GM23248 (cell line): ENCODE data around the gene NAGPA. TPM values are rescaled to one million over a fixed set of nuclear protein-coding genes. Genes with fewer than 3 reads are reported as not detected.

Source experiments
- DNase-seq: peaks from one replicate; pipeline ENCODE4 v3.0.0-alpha.2; 2015
- H2AFZ ChIP-seq: fragments of 200-600 bp; sonication (generic); 2 replicates; pipeline ENCODE4 v1.6.1; 2016; ENCODE audit warnings: antibody characterized with exemption
- H3F3A ChIP-seq: fragments of 200-600 bp; sonication (generic); 2 replicates; pipeline ENCODE4 v1.6.1; 2016; ENCODE audit warnings: mild to moderate bottlenecking, antibody characterized with exemption, mixed run types; ENCODE audit not compliant: insufficient read depth
- H3K27ac ChIP-seq: fragments of 200-600 bp; sonication (generic); 2 replicates; pipeline ENCODE4 v1.5.1; 2016; ENCODE audit warnings: mild to moderate bottlenecking
- H3K27me3 ChIP-seq: fragments of 200-600 bp; sonication (generic); replicated peaks from 2 replicates; pipeline ENCODE4 v1.6.1; 2016; ENCODE audit warnings: mild to moderate bottlenecking; ENCODE audit not compliant: insufficient read depth
- H3K36me3 ChIP-seq: fragments of 200-600 bp; sonication (generic); 2 replicates; pipeline ENCODE4 v1.6.1; 2016; ENCODE audit warnings: low read depth, mild to moderate bottlenecking
- H3K4me1 ChIP-seq: fragments of 200-600 bp; sonication (generic); 2 replicates; pipeline ENCODE4 v1.6.1; 2016; ENCODE audit warnings: mild to moderate bottlenecking; ENCODE audit not compliant: insufficient read depth
- H3K4me2 ChIP-seq: fragments of 200-600 bp; sonication (generic); one replicate; pipeline ENCODE4 v1.6.1; 2016; ENCODE audit warnings: mild to moderate bottlenecking; ENCODE audit not compliant: unreplicated experiment
- H3K4me3 ChIP-seq: fragments of 200-600 bp; sonication (generic); 2 replicates; pipeline ENCODE4 v1.5.1; 2016; ENCODE audit warnings: mild to moderate bottlenecking
- H3K79me2 ChIP-seq: fragments of 200-600 bp; sonication (generic); 2 replicates; pipeline ENCODE4 v1.6.1; 2016; ENCODE audit warnings: mild to moderate bottlenecking; ENCODE audit not compliant: insufficient read depth
- H3K9ac ChIP-seq: fragments of 200-600 bp; sonication (generic); 2 replicates; pipeline ENCODE4 v1.6.1; 2016; ENCODE audit warnings: mild to moderate bottlenecking
- H3K9me2 ChIP-seq: fragments of 200-600 bp; sonication (generic); 2 replicates; pipeline ENCODE4 v1.6.1; 2016; ENCODE audit warnings: mixed run types, mild to moderate bottlenecking, moderate library complexity; ENCODE audit not compliant: insufficient read depth
- H3K9me3 ChIP-seq: fragments of 200-600 bp; sonication (generic); one replicate; pipeline ENCODE4 v1.6.1; 2017; ENCODE audit warnings: low read depth
- H4K20me1 ChIP-seq: fragments of 200-600 bp; sonication (generic); 2 replicates; pipeline ENCODE4 v1.6.0; 2016; ENCODE audit not compliant: insufficient read depth
- EZH2 ChIP-seq: fragments of 200-600 bp; sonication (generic); IDR thresholded peaks from 2 replicates; pipeline ENCODE4 v1.6.1; 2018; ENCODE audit warnings: antibody characterized with exemption, mild to moderate bottlenecking; ENCODE audit not compliant: insufficient read depth, poor library complexity, severe bottlenecking
- EZH2phosphoT487 ChIP-seq: fragments of 200-600 bp; sonication (generic); IDR thresholded peaks from 2 replicates; pipeline ENCODE4 v1.6.1; 2018; ENCODE audit warnings: antibody characterized with exemption, moderate library complexity, mild to moderate bottlenecking, low read depth; ENCODE audit not compliant: insufficient read depth
- WGBS, 2 experiments: methylation state at CpG; one replicate each; pipeline ENCODE4 v1.1.6; 2015 to 2017; ENCODE audit warnings: low lambda C conversion rate in 2 of 2, low coverage in 1 of 2; ENCODE audit errors: missing lambda C conversion rate in 2 of 2; 5-methylcytosine and 5-hydroxymethylcytosine counted together
- in situ Hi-C: fragments of 300-500 bp; cut with MboI; formaldehyde crosslinking; loops from 2 replicates; pipeline ENCODE4 v1.15.0; 2020
- polyA plus RNA-seq: library from polyadenylated mRNA; unstranded; fragments of >200 nt; fragmentation: Nextera tagmentation; extraction: Ambion mirVana; gene quantifications from 2 replicates; pipeline ENCODE4 v1.2.1, GENCODE V29; 2016
- total RNA-seq: library from RNA; depleted of rRNA; stranded (reverse); fragments of >200 nt; shearing (Covaris generic); gene quantifications from 2 replicates; pipeline ENCODE4 v1.2.3, GENCODE V29; 2014

Gene NAGPA
- total and polyA plus RNA-seq, 2 experiments from 2014 or later = 16.3 to 61.0 TPM

DNA sequence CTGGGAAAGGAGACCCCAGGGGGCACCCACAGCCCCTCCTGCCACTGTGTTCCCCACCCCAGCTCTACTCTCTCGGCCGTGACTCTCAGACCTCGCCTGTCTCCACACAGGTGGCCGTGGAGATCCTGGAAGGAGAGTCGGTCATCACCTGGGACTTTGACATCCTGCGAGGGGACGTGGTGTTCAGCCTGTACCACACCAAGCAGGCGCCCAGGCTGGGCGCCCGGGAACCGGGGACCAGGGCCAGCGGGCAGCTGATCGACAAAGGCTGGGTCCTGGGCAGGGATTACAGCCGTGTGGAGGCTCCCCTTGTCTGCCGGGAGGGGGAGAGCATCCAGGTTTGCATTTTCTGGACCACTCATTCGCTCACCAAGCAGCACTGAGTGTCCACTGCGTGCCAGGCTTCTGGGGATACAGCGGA, 25.4 kb downstream of the NAGPA start:
- H3K4me1 ChIP-seq = no peaks in the 10 kb centered on the region
- no peak for DNase-seq
- TF ChIP-seq EZH2 (no peak), EZH2phosphoT487 (no peak)
- no peak overlapping the region for H3K4me2 ChIP-seq
- no peak overlapping the region for H2AFZ ChIP-seq
- H3K36me3 ChIP-seq = no peaks in the 10 kb centered on the region
- no peaks in the 10 kb centered on the region for H3F3A ChIP-seq
- no peak overlapping the region for H3K27ac ChIP-seq
- no peaks in the 10 kb centered on the region for H3K79me2 ChIP-seq
- H3K9me3 ChIP-seq = no peaks in the 10 kb centered on the region
- no peak overlapping the region for H3K4me3 ChIP-seq
- peaks cover 4% of the 10 kb centered on the region; the same call in 1 of the 2 replicates for H3K27me3 ChIP-seq
- no peak overlapping the region for H3K9ac ChIP-seq
- in situ Hi-C loops = no loop called here
- H4K20me1 ChIP-seq = no peaks in the 10 kb centered on the region
- 63 to 67% methylated on average over 12 to 18 of the region's 18 CpGs for WGBS, 2 experiments
- no peaks in the 10 kb centered on the region for H3K9me2 ChIP-seq

DNA sequence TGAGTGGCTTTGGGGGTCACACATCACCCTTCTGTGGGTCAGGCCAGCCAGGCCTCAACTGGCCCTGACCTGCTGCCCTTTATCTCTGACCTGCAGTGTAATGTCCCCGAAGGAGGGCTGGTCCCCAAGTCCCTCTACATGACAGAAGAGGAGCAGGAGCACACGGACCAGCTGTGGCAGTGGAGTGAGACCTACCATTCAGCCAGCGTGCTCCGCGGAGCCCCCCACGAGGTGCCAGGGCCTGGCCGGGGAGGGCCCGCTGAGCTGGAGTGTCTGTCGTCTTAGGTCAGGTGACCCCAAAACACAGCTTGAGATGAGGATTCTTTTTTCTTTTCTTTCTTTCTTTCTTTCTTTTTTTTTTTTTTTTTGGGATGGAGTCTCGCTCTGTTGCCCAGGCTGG, 26.5 kb downstream of the NAGPA start:
- in situ Hi-C loops = no loop called here
- DNase-seq = no peak
- no peaks in the 10 kb centered on the region for H3F3A ChIP-seq

DNA sequence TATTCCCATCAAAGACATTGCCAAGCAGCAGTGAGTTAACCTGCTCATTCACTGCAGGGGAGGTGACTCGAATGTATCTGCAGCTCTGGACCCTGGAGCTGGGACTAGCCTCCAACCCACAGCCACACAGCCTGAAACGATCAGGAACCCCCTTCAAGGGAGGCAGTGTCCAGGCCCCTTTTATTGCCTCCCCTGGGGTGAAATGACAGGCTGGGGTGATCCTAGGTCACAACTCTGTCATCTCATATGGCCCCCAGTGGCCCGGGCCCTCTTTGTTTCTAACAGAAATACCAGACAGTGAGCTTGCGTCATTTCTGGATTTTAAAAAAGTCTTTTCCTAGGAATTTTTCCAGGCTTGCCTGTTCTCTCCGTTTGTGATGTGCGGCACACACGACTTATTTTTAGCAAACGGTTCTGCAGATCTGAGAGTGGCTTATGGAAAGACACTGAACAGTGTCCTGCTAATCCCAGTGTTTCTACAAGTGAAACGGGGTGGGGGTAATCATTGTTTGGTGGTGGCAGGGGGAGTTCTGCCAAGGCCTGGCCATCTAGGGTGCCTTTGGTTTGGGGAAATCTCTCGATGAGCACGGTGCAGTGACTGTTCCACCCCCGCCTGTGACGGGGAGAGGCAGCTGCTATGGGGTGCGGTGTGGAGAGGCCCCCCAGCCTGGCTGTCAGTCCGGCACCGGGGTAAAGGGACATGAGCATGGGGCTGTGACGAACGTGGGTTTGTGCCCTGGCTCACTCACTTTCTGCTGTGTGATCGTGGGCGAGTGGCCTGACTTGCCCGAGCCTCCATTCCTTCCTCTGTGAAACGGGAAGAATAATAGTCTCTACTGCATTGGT, 27.2 kb downstream of the NAGPA start:
- WGBS, 2 experiments = 66% methylated on average over 22 of the region's 22 CpGs
- H3K9me3 ChIP-seq = no peaks in the 10 kb centered on the region

More for the DNA sequence above, 26.5 kb downstream of the NAGPA start:
- 77 to 88% methylated on average over 9 to 10 of the region's 10 CpGs for WGBS, 2 experiments
- Histone ChIP-seq H2AFZ (no peak overlapping the region), H3K4me1 (no peaks in the 10 kb centered on the region), H4K20me1 (no peaks in the 10 kb centered on the region), H3K36me3 (no peaks in the 10 kb centered on the region), H3K79me2 (no peaks in the 10 kb centered on the region), H3K9me2 (no peaks in the 10 kb centered on the region), H3K9ac (no peak overlapping the region), H3K27me3 (peaks cover 4% of the 10 kb centered on the region; the same call in 1 of the 2 replicates), H3K4me2 (no peak overlapping the region), H3K9me3 (no peaks in the 10 kb centered on the region), H3K27ac (no peak overlapping the region), H3K4me3 (no peak overlapping the region)
- TF ChIP-seq EZH2 (no peak), EZH2phosphoT487 (no peak)

DNA sequence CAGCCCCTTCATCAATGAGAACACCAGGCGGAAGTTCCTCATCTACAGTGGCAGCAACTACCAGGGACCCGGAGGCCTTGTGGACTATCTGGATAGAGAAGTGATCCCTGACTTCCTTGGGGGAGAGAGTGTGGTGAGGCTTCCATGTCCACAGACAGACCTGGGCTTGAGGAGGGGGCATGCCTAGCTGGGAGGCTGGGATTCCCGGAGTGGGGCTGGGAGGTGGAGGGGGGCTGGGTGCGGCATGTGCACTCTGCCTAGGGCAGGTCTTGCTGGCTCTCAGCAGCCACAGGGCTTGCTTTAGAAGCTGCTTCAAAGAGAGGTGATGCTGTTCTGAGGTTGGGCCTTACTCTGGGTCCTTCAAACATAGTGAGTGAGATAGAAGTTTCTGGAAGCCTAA, 27.8 kb downstream of the NAGPA start:
- Histone ChIP-seq H2AFZ (no peak overlapping the region), H3K79me2 (no peaks in the 10 kb centered on the region), H3K4me2 (no peak overlapping the region), H3K27ac (no peak overlapping the region), H3K9me2 (no peaks in the 10 kb centered on the region), H3K9me3 (no peaks in the 10 kb centered on the region), H3K4me3 (no peak overlapping the region), H4K20me1 (no peaks in the 10 kb centered on the region), H3K9ac (no peak overlapping the region), H3F3A (no peaks in the 10 kb centered on the region), H3K4me1 (no peaks in the 10 kb centered on the region), H3K36me3 (no peaks in the 10 kb centered on the region), H3K27me3 (peaks cover 4% of the 10 kb centered on the region; the same call in 1 of the 2 replicates)
- TF ChIP-seq EZH2 (no peak), EZH2phosphoT487 (no peak)
- 73 to 79% methylated on average over 3 to 4 of the region's 4 CpGs for WGBS, 2 experiments
- no peak for DNase-seq
- in situ Hi-C loops = no loop called here

More for the DNA sequence above, 27.2 kb downstream of the NAGPA start:
- Histone ChIP-seq H2AFZ (no peak overlapping the region), H3K27me3 (peaks cover 4% of the 10 kb centered on the region; the same call in 1 of the 2 replicates), H3F3A (no peaks in the 10 kb centered on the region), H3K4me3 (no peak overlapping the region), H3K4me2 (no peak overlapping the region), H4K20me1 (no peaks in the 10 kb centered on the region), H3K36me3 (no peaks in the 10 kb centered on the region), H3K27ac (no peak overlapping the region), H3K79me2 (no peaks in the 10 kb centered on the region), H3K9me2 (no peaks in the 10 kb centered on the region), H3K4me1 (no peaks in the 10 kb centered on the region), H3K9ac (no peak overlapping the region)
- TF ChIP-seq EZH2 = no peak
- TF ChIP-seq EZH2phosphoT487 = no peak
- in situ Hi-C loops = no loop called here
- no peak for DNase-seq
